Right kidney (tissue), 1 donor: ENCODE results near the gene ZNF423.

Source experiments
- DNase-seq: peaks from one replicate; pipeline ENCODE4 v3.0.0-alpha.2; 2016

The ZNF423 gene

DNA sequence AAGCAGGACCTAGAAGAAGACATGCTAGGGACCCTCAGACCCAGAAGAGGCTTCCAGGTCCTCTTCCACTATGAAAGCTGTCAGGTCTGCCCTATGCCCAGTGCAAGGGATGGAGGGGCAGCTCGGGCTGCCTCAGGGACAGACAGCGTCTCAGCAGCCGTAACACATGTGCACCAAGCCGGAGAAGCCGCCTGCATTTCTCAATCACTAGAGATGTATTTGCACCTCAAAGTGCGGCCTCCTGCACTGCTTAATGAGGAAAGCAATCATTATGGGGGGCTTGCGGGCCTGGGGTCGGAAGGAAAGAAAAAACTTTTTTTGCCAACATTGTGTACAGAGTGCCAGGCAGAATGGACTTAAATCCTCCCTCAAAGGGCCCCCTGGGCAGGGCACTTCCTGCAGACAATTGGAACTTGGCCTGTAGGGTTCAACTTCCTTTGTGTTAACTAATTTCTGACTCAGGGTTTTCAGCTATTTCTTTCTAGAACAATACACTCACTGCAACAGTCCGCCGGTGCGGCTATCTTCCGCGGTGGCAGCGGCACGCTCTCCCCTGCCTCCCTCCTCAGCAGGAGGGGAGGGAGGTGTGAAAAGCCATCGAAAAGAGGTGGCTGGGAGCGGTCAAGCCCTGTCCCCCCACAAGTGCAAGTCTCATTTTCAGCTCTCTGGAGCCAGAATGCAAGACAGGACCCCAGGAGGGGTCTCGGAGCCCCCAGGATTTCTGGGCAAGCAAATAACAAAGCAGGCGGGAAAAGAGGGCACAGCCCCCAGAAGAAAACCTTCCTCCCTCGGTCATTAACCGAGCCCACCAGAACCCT lies 101.2 kb downstream of the ZNF423 start:
- peak; percentile 73 for DNase-seq

DNA sequence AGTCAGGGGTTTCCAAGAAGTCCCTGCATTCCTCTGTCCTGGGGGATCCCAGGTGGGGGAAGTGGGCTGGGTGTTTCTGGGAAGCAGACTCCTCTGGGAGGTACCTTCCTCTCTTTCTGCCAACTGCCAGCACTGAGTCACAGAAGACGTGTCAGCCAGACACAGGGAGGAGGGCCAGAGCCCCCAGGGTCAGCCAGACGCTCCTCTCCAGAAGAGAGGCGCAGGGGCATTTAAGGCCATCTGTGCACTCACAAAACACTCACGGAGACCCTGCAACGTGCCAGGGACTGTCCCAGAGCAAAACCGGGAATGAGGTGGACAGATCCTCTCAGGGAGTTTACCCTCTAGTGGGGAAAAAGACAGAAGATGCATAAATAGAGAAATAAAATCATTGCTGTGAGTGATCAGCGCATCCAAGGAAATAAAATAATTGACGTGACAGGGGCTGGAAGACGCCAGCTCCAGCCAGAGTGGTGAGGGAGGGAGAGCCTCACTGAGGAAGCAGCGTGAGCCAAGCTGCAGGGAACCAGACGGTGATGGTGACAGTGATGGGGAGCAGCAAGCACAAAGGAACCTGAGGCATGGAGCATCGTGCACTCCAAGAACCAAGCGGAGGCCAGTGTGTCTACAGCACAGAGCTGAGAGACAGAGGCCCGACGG lies 105.4 kb downstream of the ZNF423 start:
- no peak for DNase-seq

DNA sequence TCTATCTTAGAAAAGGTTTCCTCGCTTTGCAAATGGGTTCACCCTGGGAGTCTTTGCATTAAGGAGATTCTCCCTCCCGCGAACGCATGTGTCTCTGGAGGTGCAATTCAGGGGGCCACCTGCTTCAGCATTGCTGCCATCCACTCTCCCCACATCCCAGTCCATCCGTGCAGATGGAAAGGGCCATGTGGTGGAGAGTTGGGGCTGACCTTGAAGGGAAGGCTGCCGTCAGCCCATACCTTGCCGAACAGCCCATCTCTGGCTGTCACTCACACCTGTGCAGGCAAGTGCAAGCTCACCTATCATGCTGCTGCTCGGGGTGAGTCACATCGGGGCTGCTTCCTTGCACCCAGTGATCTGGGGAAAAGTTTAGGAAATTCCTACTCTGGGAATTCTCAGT lies 106.1 kb downstream of the ZNF423 start:
- DNase-seq = no peak

GRCh38 chr16:49748322-49748721 lies 107.6 kb downstream of the ZNF423 start:
- no peak for DNase-seq

DNA sequence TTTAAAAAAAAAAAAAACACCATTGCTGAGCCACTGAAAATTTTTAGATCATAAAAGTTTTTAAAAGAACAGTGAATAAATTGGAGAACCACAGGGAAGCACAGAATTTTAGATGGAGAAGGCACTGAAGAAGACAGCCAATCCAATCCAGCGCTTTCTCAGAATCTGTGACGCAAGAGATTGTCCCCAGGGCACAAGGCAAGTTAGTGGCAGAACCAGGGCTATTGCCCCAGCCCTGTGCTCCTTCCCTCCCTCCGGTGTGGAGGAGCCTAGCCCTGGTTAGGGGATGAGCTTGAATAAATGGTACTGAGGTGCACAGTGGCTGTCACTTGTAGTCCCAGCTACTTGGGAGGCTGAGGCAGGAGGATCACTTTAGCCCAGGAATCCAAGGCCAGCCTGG lies 108.3 kb downstream of the ZNF423 start:
- DNase-seq = no peak

- DNase-seq = no peak
Measured at GRCh38 chr16:49746545-49746944, 109.4 kb downstream of the ZNF423 start.

- DNase-seq = no peak
Measured at GRCh38 chr16:49745311-49745747, 110.6 kb downstream of the ZNF423 start.

DNA sequence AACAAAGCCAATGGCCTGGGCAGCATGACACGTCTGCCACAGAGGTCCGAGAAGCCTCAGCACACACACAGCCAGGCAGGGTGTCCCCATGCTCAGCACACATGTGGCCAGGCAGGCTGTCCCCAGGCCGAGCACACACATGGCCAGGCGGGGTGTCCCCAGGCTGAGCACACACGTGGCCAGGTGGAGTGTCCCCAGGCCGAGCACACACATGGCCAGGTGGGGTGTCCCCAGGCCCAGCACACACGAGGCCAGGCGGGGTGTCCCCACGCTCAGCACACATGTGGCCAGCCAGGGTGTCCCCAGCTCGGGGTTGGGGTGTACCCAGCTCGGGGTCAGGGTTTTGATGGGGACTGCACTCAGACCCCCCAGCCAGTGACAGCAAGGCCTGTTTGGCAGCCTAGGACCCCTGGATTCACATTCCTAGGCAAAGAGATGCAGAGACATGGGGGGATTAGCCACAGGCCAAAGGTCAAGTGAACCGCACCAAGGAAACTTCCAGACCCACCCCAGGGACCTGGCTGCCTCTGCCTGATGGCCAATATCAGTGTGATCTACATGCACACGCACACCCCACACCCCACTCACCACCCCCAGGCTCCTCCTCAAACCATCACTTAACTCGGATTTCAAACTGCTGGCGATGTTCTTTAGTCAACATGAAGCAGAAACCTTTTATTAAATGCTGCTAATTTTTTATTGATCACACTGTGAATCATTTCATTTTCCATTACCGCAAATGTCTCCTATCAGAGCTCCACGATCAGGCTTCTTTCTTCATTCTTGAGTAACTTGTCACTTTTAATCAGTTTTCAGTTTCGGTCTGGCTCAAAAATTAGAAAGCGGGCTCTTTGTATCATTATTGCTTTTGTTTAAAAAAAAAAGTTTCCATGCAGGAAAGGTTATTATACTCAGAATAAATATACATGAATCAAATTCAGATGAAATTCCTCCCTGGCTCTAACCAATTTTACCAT lies 111.4 kb downstream of the ZNF423 start:
- no peak for DNase-seq

DNA sequence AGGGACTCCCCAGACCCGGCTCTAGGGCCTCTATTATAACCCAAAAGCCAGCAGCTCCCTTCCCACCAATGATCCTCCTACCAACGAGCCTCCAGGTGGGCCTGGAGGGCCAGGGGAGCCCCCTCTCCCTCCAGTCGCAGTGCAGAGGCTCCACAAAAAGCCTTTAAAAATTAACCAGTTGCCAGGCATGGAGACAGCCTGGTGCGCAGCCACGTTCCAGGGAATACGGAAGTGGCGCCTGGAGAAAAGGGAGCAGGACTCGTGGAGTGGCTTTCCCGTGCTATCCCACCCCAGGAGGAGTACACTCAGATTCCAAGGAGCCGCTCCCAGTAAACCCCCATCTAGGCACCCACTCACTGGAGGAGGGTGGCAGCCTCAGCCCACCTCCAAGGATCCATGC lies 112.3 kb downstream of the ZNF423 start:
- DNase-seq = no peak

GRCh38 chr16:49743203-49743464 lies 112.8 kb downstream of the ZNF423 start:
- no peak for DNase-seq

- DNase-seq = no peak
Measured at GRCh38 chr16:49742428-49743202, 113.3 kb downstream of the ZNF423 start.

DNA sequence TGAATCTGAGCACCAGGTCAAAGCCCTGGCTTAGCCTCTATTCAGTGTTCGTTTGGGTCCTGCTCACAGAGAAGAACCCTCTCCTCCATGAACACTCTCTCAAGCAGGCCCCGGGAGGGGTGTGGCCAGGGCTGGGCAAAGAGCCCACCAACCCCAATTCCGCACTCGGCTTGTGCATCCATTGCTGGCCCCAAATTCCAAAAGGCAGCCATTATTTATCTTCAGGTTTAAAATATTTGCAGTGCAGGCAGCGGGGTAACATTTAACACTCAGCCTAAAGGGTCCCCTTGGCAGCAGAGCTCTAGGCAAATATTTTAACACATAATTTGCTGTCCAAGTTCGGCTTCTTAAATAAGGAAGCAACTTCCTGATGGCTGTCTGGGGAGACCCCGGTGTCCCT lies 115.7 kb downstream of the ZNF423 start:
- DNase-seq = no peak

DNA sequence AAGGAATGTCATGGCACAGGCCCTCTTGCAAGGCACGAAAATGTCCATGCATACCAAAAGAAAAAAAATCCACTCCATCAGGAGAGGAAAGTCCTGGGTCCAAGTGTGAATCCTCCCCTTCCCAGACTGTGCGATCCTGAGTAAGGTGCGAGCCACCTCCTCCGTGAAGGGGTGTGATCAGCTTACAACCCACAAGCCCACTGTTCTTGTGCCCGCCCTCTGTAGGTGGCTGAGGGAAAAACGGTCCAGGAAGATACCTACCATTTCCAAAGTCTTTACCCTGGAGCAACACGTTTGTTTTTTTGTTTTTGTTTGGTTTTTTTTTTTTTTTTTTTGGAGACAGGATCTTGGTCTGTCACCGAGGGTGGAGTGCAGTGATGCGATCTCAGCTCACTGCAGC lies 116.5 kb downstream of the ZNF423 start:
- no peak for DNase-seq

DNA sequence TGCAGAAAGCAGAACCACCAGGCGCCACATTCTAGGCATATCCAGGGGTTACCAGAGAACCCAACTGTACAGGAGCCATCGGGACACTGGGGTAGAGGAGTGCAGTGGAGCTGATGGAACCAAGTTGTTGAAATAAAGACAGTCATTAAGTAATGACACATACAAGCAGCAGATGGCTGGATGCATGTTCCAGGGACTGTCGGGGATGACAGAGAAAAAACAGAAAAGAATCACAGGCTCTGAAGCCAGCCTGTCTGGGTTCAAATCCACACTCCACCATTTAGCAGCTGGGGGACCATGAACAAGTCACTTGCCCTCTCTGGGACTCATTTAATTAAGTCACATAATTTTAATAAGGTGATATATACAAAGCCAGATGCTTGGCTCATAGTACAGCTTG lies 117.1 kb downstream of the ZNF423 start:
- DNase-seq = no peak

- DNase-seq = no peak
Measured at GRCh38 chr16:49738001-49738400, 117.9 kb downstream of the ZNF423 start.

GRCh38 chr16:49737541-49737940 lies 118.4 kb downstream of the ZNF423 start:
- DNase-seq = no peak

DNA sequence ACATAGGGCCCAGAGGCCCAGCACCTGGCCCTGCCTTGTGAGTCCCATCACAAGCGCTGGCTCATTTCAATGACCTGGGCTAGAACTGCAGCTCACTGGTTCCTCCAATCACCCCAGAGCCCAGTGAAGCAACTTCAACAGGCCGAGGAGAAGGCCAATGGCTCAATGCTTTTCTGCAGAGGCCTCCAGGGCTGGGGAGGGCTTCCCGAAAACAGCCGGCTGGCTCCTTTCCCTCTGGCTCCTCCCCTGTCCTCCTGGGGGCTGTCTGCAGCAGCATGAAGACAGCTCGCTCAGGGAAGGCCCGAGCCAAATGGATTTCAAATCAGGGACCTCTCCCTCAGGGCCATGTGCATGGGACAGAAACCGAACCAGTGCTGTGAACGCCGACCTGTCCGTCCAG lies 121.6 kb downstream of the ZNF423 start:
- DNase-seq = no peak

GRCh38 chr16:49733313-49734009 lies 122.5 kb downstream of the ZNF423 start:
- no peak for DNase-seq

DNA sequence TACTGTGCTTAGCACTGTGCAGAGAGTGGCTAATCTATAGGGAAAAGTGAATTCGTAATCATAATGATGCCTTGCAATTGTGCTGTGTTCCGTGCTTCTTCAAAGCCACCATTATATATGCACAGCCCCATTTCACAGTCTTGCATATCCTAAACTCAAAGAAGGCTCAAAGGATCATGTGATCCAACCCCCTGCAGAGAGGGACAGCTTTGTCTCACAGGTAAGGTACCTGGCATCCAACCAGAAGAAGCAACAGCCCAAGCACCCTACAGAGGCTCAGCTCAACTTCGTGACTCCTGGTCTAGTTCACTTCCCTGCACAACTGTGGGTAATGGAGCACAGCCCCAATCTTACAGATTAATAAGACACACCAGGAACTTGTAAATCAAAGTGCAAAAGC lies 124.0 kb downstream of the ZNF423 start:
- DNase-seq = no peak

- no peak for DNase-seq
Measured at GRCh38 chr16:49730772-49731171, 125.1 kb downstream of the ZNF423 start.

- no peak for DNase-seq
Measured at GRCh38 chr16:49727611-49728010, 128.3 kb downstream of the ZNF423 start.

- no peak for DNase-seq
Measured at GRCh38 chr16:49726155-49726554, 129.8 kb downstream of the ZNF423 start.
